Measurements from ENCODE around the gene FITM2. TPM values are rescaled to one million over a fixed set of nuclear protein-coding genes. Genes with fewer than 3 reads are reported as not detected.

The FITM2 gene
- total RNA-seq, 2 donors from 2014 or later, result 9.5 to 10.2 TPM

GRCh38 chr20:44253528-44253927 lies 57.5 kb downstream of the FITM2 start:
- ATAC-seq (no peak), DNase-seq (no peak)
- intact Hi-C loops (cut with DNase I, micrococcal nuclease), result no loop called here

Other genes starting within 250 kb of the FITM2 start
- gene JPH2, start 124.0 kb downstream of the FITM2 start, total RNA-seq, result 10 to 100 TPM in 1 of 2 donors, under 1 TPM in 1; 0.92 to 12.9 TPM
- 10 to 100 TPM; 21.9 to 35.2 TPM for gene OSER1, start 100.4 kb downstream of the FITM2 start, total RNA-seq
- gene GDAP1L1, start 63.9 kb downstream of the FITM2 start, total RNA-seq, result not detected
- gene R3HDML, start 25.8 kb upstream of the FITM2 start, total RNA-seq, result not detected
- 100 to 1,000 TPM; 301 to 321 TPM for gene HNF4A, start 44.5 kb upstream of the FITM2 start, total RNA-seq
- 1 to 10 TPM; 7.4 to 8.5 TPM for gene TTPAL, start 164.7 kb upstream of the FITM2 start, total RNA-seq
- gene SERINC3, start 210.9 kb upstream of the FITM2 start, total RNA-seq, result 100 to 1,000 TPM in 1 of 2 donors, 10 to 100 TPM in 1; 89.3 to 117 TPM